ENCODE results near the gene CEP41. TPM values are rescaled to one million over a fixed set of nuclear protein-coding genes. Genes with fewer than 3 reads are reported as not detected.
"Not testable (repeated sequence)": the region's sequence is repeated elsewhere in the genome, so short reads cannot be mapped to it uniquely, and the experiment has no call there.

CEP41 gene
- total RNA-seq, 1 donor from 2014 or later: 4.2 TPM

DNA sequence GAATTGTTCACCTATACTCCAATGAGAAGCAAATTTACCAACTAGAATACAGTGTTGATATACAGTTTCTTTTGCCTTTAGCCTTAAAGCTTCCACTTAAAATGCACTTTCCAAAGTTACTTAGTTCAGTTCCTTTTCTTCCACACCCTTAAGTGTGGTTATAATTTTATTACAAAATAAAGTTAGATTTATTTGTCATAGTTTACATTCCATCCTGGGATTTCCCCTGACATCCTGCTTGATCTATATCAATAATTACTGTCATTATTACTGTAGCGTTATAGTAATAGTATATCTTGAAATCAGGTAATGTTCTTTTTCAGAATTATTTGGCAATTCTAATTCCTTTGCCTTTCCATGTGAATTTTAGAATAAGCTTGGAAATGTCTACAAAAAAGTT is 27.8 kb upstream of the CEP41 start:
- ATAC-seq (ENCODE audit: poor library complexity): no peak
- intact Hi-C loops (cut with DNase I): no loop called here
- DNase-seq: no peak

- DNase-seq (no peak), ATAC-seq (ENCODE audit: poor library complexity) (no peak)
- intact Hi-C loops (cut with DNase I): no loop called here
Measured at GRCh38 chr7:130463553-130464434, 23.0 kb upstream of the CEP41 start.

DNA sequence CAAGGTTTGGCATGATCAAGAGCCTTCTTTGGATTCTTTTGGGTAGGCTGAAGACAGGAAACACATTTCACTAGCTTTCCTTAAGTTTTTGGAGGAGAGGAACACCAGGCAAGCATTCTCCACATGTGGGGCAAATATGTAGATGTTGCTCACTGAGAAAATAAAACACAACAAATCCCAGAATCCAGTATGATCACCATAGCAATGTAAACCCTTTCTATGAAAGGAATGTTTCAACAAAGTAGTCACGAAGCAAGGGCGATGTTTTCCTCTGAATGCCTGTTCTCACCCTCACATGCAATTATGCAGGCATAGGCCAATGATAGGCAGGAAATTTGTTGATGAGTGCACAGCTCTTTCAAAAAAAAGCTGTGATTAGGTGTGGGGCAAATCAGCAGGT is 20.5 kb upstream of the CEP41 start:
- ATAC-seq (ENCODE audit: poor library complexity) (no peak), DNase-seq (no peak)
- intact Hi-C loops (cut with DNase I): no loop called here

- intact Hi-C loops (cut with DNase I): no loop called here
- ATAC-seq (ENCODE audit: poor library complexity) (no peak), DNase-seq (no peak)
Measured at GRCh38 chr7:130458257-130458656, 17.4 kb upstream of the CEP41 start.

DNA sequence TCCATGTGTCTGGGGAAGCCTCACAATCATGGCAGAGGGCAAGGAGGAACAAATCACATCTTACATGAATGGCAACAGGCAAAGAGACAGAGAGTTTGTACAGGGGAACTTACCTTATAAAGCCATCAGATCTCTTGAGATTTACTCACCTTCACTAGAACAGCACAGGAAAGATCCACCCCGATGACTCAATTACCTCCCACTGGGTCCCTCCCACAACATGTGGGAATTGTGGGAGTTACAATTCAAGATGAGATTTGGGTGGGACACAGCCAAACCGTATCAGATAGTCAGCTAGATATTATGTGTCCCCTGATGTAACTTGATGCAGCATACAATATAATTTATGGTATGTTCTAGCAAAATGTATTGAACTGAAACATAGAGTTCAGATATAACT is 14.1 kb upstream of the CEP41 start:
- DNase-seq: no peak
- intact Hi-C loops (cut with DNase I): no loop called here
- no peak for ATAC-seq (ENCODE audit: poor library complexity)

GRCh38 chr7:130452951-130453350 is 12.1 kb upstream of the CEP41 start:
- ATAC-seq (ENCODE audit: poor library complexity) (no peak), DNase-seq (no peak)

GRCh38 chr7:130451344-130451743 is 10.5 kb upstream of the CEP41 start:
- ATAC-seq (ENCODE audit: poor library complexity): not testable (repeated sequence)

More at GRCh38 chr7:130452951-130453350, 12.1 kb upstream of the CEP41 start:
- intact Hi-C loops (cut with DNase I): no loop called here

GRCh38 chr7:130446259-130446658 is 5.4 kb upstream of the CEP41 start:
- intact Hi-C loops (cut with DNase I): no loop called here
- no peak for ATAC-seq (ENCODE audit: poor library complexity)
- DNase-seq: no peak

More at GRCh38 chr7:130451344-130451743, 10.5 kb upstream of the CEP41 start:
- intact Hi-C loops (cut with DNase I); DNase-seq: not testable (repeated sequence)

DNA sequence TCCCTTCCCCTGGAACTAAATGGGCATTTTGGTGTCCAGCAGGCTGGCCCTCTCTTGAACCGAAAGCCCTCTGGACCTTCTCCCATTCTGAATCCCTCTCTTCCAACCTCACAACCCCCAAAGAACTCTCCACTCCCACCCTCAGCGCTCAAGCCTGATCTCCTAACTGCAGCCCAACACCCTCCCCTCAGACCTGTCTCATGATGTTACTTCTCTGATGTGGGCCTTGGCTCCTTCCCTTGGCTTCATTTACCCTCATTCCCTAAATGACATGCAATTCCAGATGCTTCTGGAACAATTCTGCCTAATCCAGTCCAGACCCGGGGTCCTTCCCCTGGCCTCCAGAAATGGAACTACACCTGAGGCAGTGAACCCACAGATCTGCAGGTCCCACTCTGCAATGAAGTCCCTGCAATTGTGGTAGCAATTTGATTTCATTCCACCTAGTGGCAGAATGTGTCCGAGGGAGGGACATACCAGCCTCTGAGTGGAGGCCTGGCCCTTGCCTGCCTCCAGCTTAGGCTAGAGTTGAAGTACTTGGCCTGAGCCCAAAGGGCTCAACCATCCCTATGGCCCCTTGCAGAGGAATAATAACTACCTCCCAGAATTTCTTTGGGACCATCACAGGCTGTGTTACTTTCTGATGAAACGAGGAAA is 4.1 kb upstream of the CEP41 start:
- DNase-seq: no peak
- ATAC-seq (ENCODE audit: poor library complexity): no peak
- intact Hi-C loops (cut with DNase I): no loop called here

GRCh38 chr7:130444234-130444633 is 3.4 kb upstream of the CEP41 start:
- ATAC-seq (ENCODE audit: poor library complexity): no peak
- DNase-seq: no peak
- intact Hi-C loops (cut with DNase I): no loop called here

DNA sequence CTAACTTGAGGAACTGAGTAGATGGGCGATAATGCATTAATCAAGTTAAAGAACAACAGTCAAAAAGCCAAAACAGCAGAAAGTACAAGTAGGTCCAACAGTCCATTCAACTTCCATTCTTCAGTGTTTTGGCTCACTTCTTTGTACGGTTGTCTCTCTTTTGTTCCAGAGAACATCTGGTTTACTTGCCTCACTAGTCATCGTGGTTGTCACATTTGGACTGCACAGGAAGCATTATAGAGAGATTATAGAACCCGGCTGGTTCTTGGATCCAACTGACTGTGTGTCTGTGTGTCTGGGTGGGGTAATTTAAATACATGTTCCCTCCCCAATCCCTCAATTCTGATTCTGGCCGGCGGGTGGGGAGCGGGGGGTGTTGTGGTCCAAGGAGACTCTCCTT is 1.8 kb upstream of the CEP41 start:
- ATAC-seq (ENCODE audit: poor library complexity) (no peak), DNase-seq (no peak)
- intact Hi-C loops (cut with DNase I): no loop called here

DNA sequence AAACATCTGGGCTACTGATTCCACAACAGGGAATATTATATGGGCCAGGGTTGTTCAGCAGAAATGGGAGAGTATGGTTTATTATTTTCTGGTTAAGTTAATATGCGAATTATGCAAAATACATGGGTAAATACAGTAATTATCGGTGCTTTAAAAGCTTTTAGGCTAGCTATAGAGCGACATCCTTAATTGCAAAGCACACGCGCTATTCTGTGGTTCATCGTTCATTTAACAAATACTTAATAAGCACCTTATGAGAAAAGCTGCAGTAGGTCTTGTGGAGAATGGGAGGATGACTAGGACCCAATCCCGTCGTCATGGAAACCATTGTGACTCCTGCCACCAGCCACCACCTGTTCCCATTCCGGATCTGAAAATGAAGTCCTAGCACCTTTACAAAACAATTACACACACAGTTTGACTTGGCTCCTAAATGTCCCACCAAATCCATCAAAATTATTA is 623 bp upstream of the CEP41 start:
- ATAC-seq (ENCODE audit: poor library complexity) (no peak), DNase-seq (no peak)
- intact Hi-C loops (cut with DNase I): no loop called here

- DNase-seq: no peak
- intact Hi-C loops (cut with DNase I): no loop called here
Measured at GRCh38 chr7:130436253-130436652, 4.6 kb downstream of the CEP41 start.

DNA sequence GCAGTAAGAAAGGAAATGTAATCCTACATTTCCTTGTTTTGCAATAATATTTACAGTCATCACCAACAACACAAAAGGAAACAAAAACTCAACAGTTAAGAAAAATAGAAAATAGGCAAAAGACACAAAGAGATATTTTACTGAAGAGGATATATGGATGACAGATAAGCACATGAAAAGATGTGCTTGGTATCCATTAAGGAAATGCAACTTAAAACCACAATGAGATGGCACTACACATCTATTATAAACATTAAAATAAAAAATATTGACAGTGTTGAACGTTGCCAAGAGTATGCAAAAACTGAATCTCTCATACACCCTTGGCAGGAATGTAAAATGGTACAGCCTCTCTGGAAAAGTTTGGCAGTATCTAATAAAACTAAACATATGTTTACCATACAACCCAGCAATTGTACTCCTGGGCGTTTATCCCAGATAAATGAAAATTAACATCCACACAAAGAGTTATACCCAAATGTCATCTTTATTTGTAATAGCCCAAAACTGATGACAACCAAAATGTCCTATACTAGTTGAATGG is 5.4 kb downstream of the CEP41 start:
- intact Hi-C loops (cut with DNase I): no loop called here
- ATAC-seq (ENCODE audit: poor library complexity) (no peak), DNase-seq (no peak)

More at GRCh38 chr7:130436253-130436652, 4.6 kb downstream of the CEP41 start:
- no peak for ATAC-seq (ENCODE audit: poor library complexity)

DNA sequence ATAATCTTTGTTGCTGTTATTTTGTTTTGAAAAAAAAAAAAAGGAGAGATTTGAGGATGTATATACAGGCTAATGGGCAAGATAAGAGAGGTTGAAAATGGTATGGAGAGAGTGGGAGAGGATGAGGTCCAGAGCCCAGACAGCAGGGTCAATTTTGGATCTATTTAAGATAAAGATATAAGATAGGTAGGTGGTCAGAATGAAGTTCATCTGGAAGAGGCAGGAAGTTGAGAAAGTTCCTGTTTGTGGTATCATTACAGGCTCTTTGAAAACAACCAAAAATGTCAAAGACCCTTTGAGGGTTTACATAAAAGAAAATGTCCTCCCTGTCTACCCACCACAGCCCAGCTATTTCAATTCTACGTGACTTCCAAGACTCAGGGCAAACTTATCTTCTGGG is 7.5 kb downstream of the CEP41 start:
- no peak for DNase-seq
- ATAC-seq (ENCODE audit: poor library complexity): no peak
- intact Hi-C loops (cut with DNase I): no loop called here

DNA sequence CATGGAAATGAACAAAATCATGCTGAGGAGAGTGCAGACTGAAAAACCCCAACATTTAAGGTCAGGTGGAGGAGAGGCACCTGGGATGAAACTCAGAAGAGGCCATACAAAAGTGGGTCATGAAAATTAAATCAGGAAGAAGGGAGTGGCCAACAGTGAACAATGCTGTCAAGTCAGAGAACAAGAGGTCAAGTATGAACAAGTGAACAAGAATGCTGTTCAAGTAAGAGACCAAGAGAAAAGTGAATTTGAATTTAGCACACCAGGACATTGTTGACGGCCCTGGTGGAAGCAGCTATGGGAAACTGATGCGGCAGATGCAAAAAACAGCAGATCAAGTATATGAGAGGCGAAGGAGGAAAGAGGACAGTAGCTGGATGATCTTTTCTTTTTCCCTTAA is 7.9 kb downstream of the CEP41 start:
- intact Hi-C loops (cut with DNase I): no loop called here
- ATAC-seq (ENCODE audit: poor library complexity) (no peak), DNase-seq (no peak)

GRCh38 chr7:130430841-130431666 is 9.8 kb downstream of the CEP41 start:
- ATAC-seq (ENCODE audit: poor library complexity) (peak; percentile 20), DNase-seq (no peak)
- intact Hi-C loops (cut with DNase I): no loop called here

- intact Hi-C loops (cut with DNase I): no loop called here
- DNase-seq (no peak), ATAC-seq (ENCODE audit: poor library complexity) (no peak)
Measured at GRCh38 chr7:130430115-130430514, 10.7 kb downstream of the CEP41 start.

GRCh38 chr7:130429019-130429418 is 11.8 kb downstream of the CEP41 start:
- ATAC-seq (ENCODE audit: poor library complexity) (no peak), DNase-seq (no peak)
- intact Hi-C loops (cut with DNase I): no loop called here

Measured in Right ventricle myocardium superior (tissue), 1 donor.